Measurements from ENCODE around the gene LCN1.

Gene LCN1

DNA sequence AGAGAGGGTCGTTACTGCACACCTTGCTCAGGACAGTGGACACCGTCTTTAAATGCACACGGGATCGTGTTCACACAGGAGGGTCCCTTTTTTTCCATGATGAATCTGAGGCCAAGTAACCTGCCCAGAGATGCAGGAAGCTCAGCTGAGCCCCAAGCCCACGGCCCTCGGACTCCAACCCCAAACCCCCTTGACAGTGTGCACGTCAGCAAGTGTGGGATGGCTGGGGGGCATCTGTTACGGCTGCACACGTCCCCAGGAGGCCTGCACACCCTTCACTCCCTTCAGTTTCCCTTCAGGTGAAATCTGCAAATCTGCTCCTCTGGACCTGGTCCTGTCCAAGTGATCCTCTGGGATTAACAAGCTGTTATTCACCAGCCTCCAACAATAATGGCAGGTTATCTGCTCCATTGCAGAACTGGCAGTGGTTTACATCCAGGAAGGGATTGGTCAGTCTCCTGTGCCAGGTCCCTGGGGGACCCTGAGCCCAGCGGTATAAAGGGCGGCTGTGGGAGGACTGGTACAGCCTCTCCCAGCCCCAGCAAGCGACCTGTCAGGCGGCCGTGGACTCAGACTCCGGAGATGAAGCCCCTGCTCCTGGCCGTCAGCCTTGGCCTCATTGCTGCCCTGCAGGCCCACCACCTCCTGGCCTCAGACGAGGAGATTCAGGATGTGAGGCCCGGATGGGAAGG lies at the start of gene LCN1:
LCN1 (plus strand) TSS at position 525 of the 692 bp plus-strand sequence; CDS start at position 583, 58 bp downstream.
- DNase-seq, result no peak

DNA sequence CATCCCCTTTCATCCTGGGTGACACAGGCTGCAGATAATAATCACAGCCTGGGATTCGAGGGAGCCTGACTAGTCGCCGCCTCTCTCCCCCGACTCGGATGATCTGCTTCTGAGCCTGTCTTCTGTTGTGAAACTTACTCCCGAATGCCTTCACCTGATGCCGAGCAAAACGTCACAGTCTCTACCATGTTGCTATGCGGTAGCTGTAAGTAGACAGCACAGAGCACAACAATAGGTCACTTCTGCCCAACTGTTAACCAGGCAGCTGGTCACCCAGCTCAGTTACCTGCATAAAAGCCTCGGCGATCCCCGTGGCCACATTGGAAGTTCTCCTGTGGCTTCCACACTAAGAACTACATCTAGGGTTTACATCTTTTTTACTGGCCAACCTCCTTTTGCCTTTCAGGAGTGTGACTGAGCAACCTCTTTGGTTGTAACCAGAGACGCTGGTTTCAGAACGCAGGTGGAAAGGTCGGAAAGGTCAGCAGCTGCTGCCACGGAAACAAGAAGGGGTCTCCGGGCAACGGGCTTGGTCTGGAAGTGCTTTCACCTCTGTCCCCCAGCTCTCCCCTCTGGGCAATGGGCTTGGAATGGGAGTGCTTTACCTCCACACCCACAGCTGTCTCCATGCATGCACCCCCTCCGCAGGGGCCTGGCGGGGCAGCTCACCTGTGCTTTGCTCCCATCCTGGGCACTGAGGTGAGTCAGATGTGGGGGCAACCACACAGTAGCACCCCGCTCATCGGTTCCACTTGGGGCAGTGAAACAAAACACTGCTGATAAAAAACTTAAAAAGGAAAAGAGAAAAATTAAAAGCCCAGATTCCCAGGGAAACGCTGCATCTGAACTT lies 49.2 kb upstream of the LCN1 start:
- DNase-seq, result no peak

DNA sequence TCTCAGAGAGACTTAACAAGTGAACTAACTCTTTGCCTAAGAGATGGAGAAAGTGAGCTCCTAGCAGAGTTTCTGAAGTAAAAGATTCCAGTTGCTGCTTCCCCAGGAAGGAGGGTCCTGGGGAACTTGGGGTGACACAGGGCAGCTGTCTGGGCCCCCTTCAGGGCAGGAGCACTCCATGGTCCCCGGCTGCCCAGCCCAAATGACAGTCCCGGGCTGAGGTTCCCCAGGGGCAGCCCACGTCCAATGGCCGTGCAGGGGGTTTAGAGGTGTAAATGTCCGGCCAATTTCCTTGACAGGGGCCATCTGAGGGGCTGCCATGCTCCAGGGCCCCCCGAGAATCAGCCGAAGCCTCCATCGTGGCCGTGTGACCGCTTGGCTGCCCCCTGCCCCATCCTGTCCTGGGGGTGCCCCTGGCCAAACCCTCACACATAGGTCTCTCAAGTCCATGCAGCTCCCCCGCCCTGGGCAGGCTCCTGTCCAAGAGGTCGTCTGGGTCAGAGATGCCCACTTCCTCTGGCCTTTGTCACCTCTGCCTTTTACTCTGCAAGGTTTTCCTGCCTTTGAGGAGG lies 47.2 kb upstream of the LCN1 start:
- no peak for DNase-seq

DNA sequence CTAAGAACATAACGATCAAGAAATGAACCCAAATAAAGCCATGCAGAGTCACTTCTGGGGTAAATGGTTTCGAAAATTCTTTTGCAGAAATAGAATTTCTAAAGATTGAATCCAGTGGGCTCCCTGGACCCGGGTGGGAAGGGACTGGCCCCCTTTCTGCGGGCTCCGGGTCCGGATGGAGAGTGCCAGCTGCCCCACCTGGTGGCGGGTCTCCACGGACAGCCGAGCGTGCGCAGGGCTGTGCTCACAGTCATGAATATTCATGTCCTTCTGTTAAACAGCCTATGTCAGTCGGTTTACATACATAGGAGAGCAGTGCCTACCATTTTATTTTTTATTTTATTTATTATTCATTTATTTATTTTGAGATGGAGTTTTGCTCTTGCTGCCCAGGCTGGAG lies 46.3 kb upstream of the LCN1 start:
- no peak for DNase-seq

DNA sequence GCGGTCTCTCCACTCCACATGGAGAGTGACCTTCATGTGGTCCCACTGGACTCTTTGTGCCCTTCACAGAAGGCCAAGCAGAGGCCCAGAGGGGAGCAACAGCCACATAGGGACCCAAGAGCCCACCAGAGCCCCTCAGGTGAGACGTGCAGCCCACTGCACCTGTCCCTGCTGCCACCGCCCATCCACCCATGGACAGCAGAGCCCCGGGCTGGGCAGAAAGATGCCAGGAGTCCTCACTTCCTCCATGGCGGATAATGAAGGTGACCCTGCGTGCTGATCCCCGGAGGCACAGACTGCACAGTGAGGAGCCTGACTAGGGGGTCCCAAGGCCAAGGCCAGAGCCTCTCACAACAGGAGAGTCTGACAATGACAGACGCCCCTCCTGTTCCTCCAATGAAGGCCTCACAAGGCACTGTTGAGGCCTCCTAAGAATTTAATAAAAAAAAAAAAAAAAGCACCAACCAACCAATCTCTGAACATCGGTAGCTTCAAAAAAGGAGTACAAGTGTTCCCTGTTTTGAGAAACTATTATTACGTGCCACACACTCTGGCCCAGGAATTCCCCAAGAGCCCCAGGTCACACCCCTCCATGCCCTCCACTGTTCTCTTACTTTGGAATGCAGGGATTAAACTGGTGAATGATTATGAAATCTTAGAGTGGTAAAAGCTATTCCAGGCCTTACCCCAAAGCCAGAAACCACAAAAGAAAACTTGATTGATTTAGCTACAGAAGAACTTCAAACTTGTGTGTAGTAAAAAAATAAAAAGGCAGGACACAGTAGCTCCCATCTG lies 44.5 kb upstream of the LCN1 start:
- DNase-seq, result no peak

DNA sequence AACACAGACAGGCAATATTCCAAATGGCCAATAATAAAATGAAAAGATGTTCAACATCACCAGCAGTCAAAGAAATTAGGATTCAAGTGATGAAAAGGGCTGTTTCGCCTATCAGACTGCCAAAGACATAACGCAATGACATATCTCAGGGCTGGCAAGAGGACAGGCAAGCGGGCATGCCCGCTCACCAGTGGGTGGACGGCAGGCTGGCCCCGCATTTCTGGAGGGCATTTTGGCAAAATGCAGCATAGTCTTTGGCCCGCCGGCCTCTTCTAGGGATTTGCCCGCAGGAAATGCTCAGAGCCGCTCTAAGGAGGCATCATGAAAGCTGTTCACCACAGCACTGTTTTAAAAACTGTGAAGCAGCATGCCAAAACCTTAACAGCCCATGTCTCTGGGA lies 43.0 kb upstream of the LCN1 start:
- no peak for DNase-seq

DNA sequence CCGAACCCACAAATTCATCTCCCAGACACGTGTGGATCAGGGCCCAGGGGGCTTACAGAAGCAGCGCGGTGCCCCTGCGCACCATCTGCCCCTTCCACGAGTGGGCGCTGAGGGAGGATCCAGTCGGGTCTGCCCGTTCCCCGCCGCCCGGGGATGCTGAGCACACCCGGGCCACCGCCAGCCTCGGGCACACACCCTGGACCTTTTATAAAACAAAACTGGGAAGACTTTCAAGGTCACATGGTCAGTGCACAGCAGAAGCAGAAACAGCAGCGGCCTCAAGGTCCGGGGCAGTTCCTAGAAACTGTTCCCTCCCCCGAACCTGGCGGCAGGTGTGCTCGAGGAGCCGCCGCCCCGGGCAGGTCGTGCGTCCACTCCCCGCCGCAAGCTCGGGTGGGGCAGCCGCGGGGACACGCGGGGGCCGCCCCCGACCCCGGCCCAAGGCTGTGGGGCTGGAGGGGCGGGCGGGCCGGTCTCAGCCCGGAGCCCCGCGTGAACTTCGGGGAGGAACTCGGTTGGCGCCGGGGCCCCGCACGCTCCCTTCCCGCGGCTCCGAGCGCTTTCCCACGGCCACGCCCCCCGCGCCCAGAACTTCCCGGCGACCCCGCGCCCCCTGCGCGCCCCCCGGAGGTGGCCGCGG lies 42.3 kb upstream of the LCN1 start:
- DNase-seq, result no peak

DNA sequence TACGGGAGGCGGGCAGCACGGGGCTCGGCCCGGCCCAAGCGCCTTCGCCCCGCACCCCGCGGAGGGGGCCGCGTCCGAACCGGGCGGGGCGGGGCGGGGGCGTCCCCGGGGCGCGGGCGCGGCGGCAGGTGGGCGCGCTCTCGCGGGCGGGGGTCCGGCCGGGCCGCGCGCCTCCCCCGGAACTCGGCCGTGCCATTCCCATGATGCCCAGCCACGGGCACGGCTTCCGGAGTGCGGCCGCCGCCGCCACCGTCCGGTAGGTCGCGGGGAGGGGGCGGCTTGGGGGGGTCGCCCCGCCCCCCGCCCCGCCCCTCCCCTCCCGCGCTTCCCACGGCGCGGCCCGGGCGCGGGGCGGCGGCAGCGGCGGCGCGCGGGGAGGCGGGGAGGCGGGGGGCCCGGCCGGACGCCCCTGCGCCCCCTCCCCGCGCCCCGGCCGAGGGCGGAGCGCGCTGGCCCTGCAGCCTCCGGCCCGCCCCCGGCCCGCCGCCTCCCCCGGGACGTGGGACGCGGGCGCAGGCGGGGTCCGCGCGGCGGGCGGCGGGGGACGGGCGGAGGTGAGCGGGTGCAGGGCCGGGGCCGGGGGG lies 41.7 kb upstream of the LCN1 start, which contains the start of gene PPP1R26:
PPP1R26 (plus strand) TSS at position 314 of the 584 bp plus-strand sequence. CDS start 4,729 bp downstream, outside the sequence.
- DNase-seq, result no peak

DNA sequence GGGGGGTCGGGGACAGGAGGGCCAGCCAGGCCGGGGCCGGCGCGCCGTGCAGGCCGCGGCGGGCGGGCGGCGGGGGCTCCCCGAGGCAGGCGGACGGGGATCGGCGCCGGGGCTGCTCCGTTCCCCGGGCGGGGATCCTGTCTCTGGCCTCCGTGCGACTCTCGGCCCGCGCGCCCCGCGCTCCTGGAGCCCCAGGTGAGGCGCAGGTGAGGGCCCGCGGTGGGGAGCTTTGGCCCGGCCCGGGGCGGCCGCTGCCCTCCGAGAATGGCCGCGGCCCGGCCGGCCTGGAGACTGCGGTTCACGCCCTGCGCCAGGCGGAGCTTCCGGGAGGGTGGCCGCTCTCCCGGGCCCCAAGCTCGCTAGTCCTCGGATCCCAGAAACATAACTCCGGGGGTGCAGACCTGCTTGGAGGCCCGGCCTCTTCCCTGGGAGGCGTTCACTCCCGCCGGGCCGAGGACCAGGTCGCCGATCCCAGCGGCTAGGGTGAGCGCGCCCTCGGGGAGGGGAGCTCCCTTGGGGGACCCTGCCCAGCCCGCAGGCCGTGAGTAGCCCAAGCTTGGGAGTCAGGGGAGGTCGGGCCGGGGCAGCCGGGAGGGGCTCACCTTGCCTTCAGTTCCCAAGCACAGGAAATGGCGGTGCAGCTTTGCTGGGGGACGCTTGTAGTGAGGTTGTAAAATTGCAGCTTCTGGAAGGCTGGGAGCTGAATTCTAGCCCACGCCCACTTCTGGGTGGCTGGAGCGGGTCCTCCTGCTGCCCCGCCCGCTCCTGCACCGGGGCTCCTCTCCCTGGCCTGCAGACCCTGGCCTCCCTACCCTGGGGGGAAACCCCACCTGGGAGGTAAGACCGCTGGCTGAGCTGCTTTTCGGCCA lies 40.9 kb upstream of the LCN1 start:
- no peak for DNase-seq

DNA sequence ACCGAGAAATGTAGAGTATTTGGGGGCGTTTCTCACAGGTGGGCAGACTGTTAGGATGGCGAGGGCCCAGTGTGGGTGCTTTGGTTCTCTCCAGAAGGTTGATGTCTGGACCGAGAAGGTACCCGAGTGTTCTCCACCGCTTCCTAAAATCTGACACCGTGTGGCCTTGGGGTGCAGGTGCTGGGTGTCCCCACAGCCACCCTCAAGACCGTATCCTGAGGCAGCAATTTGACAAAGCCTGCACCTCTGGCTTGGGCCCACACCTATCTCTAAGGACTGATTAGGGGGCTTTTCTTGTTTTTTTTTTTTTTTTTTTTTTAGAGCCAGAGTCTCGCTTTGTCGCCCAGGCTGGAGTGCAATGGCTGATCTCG lies 40.3 kb upstream of the LCN1 start:
- DNase-seq, result no peak

DNA sequence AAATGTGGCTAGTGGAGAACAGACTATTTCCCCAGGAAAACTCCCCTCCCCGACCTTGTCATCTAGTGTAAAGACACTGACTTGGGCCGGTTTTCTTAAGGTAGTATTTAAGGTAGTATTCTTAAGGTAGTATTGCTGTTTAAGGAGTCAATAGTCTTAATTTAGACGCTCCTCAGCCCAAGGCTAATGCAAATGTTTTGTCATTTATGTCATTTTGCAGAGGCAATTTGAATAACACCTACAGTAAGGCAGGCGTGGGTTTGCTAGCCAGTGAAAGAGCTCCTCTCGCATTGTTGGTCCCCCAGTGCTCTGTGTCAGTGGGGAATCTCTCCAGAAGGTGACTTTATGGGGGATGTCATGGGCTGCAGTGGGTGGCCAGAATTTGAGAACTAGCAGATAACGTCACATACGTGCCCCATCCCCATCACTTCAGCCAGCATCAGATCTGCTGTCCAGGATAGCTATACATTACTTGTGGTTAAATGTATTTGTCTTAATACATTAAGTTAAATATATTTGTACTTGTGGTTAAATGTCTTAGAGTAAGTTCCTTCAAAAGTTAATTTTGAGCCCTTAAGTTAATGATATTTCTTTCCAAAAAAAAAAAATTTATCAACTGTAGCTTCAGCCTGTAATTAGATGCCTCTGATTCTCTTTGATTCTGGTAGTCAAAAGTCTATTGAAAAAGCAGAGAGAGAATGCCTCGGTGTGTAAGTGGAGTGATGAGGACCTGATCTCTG lies 39.1 kb upstream of the LCN1 start:
- DNase-seq, result no peak

DNA sequence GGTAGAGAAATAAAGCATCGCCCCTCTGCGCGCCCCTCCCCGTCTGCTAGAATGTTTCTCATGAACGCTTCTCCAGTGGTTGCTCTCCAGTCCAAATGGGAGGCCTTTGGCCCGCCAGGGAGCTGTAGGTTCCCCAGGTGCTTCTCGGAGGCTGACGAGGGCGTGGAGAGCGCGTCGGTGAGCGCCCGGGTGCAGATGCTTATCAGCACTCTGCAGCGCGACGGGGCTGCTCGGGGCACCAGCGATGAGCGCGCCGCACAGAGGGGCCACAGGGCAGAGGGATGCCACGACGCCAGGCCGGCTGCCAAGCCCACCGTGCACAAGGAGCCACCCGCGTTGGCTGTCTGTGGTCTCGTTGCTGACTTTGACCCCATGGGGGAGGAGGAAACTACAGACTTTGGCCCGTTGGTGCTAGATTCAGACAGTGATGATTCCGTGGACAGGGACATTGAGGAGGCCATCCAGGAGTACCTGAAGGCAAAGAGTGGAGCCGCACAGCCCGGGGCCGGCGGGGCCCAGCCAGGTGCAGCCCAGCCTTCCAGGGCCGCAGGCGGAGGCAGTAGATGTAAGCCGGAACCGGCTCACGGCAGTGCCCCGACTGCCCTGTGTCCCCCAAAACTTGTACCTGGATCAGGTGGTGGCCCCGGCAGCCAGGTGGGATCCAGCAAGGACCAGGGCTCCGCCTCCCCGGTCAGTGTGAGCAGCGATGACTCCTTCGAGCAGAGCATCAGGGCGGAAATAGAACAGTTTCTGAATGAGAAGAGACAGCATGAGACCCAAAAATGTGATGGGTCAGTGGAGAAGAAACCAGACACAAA lies 36.6 kb upstream of the LCN1 start:
- no peak for DNase-seq

DNA sequence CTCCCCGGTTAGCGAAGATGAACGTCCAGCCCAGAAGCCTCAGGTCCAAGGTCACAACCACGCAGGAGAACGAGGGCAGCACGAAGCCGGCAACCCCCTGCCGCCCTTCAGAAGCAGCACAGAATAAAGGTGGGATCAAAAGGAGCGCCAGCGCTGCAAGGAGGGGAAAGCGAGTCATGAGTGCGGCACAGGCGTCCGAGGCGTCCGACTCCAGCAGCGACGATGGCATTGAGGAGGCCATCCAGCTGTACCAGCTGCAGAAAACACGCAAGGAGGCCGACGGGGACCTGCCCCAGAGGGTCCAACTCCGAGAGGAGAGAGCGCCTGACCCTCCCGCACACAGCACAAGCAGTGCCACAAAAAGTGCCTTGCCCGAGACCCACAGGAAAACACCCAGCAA lies 35.9 kb upstream of the LCN1 start:
- no peak for DNase-seq

DNA sequence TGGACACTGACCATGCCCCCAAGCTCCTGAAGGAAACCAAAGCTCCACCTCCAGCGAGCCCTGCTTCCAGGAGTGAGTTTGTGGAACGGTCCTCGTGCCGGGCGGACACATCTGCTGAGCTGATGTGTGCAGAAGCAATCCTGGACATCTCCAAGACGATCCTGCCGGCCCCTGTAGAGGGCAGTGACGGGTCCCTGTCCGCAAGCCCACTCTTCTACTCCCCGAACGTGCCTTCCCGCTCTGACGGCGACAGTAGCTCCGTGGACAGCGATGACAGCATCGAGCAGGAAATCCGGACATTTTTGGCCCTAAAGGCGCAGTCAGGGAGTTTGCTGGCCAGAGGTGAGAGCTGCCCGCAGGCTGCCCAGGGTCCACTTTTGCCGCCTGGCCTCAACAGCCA lies 35.4 kb upstream of the LCN1 start:
- no peak for DNase-seq

DNA sequence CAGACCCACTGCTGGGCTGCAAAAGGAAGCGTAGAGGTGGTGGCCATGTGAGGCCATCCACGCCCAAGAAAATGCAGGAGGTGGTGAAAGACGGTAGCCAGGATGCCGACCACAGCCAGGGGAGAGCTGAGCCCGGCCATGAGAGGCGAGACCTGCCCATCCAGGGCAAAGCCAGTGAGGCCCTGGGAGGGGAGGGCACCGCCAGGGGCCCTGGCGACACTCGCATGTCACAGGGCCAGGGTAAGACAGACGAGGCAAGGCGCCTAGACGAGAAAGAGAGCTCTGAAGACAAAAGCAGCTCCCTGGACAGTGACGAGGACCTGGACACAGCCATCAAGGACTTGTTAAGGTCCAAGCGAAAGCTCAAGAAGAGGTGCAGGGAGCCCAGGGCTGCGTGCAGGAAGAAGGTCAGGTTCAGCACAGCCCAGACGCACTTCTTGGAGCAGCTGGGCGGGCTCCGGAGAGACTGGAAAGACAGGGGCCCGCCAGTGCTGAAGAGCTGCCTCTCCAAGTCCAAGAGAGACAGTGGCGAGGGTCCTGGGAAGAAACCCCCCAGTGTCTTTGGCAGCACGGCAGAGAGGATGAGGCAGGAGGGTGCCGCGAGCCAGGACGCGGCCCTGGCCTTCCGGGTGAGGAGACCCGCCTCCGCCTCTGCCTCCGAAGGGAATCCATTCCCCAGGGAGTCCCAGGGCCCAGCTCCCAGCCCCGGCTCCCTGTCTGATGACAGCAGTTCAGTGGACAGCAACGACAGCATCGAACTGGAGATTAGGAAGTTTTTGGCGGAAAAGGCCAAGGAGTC lies 34.8 kb upstream of the LCN1 start:
- no peak for DNase-seq

DNA sequence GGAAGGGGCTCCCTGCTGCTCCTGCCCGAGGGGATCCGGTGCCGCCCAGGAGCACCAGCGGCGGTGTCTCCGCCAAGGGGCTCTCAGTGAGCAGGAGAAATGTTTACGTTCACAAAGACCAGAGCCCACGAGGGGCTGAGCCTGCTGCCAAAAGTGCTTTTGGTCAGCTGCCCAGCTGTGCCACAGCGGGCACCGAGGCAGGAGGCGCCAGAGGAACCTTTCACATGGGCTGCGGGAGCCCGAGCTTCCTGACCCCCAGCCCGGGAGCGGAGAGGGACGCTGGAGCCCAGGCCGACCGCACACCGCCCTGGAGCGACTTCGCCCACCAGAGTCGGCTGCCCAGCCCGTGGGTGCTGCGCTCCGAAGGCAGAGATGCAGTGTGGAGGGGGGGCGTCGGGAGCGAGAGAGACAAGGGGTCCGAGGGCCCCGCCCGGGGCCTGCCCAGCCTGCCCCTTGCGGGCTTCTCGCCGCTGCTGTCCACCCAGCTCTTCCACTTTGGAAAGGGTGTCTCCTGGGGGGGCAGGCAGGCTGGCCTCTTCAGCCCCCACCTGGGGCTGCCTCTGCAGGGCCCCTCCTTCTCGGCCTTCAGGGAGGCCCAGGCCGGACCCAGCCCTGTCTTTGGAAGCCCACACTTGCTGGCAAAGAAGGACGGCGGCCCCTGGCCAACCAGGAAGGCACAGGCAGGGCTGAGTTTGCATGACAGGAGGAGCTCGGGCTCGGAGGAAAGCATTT lies 33.8 kb upstream of the LCN1 start:
- DNase-seq, result no peak

DNA sequence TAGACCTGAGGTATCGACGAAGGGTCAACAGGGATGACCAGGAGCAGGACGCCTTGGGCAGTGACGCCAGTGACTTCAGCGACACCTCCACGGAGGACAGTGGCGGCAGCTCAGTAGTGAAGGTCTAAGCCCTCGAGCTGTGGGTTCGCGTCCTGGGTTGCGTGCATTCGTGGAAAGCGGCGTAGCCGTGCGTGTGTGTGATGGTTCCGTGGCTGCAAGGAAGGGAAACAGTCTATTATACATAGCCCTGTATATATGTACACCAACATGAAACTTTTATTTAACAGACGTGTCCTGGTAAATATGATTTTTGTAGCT lies 33.3 kb upstream of the LCN1 start:
- DNase-seq, result no peak

DNA sequence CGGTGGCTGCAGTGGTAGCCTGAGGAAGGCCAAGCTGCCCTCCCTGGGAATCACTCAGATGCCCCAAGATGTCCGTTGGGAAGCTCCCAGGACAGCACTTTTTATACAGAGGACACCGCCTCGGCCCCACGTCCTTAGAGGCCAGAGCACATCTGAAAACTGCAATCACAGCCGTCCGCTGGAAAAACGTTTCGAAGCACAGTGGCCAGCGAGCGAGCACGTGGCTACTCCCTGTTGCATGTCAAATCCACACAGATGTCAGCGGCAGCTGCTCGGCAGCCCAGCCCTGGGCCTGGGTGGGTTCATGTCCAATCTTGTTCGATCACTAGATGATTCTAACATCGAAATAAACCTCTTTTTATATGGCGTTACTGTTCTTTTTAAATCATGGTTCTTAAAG lies 32.7 kb upstream of the LCN1 start:
- DNase-seq, result no peak

Measured in kidney glomerular epithelial cell (primary cell).